RWPE2 (cell line): ENCODE results near the gene CABP2.
"Not testable (repeated sequence)": the region's sequence is repeated elsewhere in the genome, so short reads cannot be mapped to it uniquely, and the experiment has no call there.

Experiments used
- ATAC-seq: fragments of 200-7000 bp; cut with Tn5 transposase; 3 replicates; pipeline ENCODE4 v1.9.1; 2021; ENCODE audit warnings: low read depth
- DNase-seq: peaks from one replicate; pipeline ENCODE4 v3.0.0-alpha.2; 2020; ENCODE audit warnings: low spot score
- H3K27ac ChIP-seq: fragments of 450-650 bp; 2 replicates; pipeline ENCODE4 v1.5.1; 2017; ENCODE audit warnings: mild to moderate bottlenecking; ENCODE audit not compliant: poor library complexity, severe bottlenecking
- H3K27me3 ChIP-seq: fragments of 250-450 bp; sonication (Bioruptor Pico); 2 replicates; pipeline ENCODE4 v1.5.1; 2021; ENCODE audit warnings: mild to moderate bottlenecking, moderate library complexity; ENCODE audit not compliant: insufficient read depth, poor library complexity, severe bottlenecking
- H3K36me3 ChIP-seq: fragments of 250-450 bp; sonication (Bioruptor Pico); 2 replicates; pipeline ENCODE4 v1.5.1; 2020; ENCODE audit warnings: low read depth, mild to moderate bottlenecking, moderate library complexity
- H3K4me1 ChIP-seq: fragments of 250-450 bp; sonication (Bioruptor Pico); 2 replicates; pipeline ENCODE4 v1.5.1; 2021; ENCODE audit warnings: mild to moderate bottlenecking, moderate library complexity; ENCODE audit not compliant: insufficient read depth, poor library complexity, severe bottlenecking
- H3K4me3 ChIP-seq: fragments of 250-450 bp; sonication (Bioruptor Pico); 2 replicates; pipeline ENCODE4 v1.5.1; 2021; ENCODE audit warnings: mild to moderate bottlenecking, moderate library complexity; ENCODE audit not compliant: severe bottlenecking
- H3K9me3 ChIP-seq: fragments of 250-450 bp; sonication (Bioruptor Pico); 2 replicates; pipeline ENCODE4 v1.5.1; 2021; ENCODE audit warnings: mild to moderate bottlenecking, moderate library complexity; ENCODE audit not compliant: severe bottlenecking
- CTCF ChIP-seq: fragments of 450-650 bp; IDR thresholded peaks from one replicate; pipeline ENCODE4 v1.5.1; 2017; ENCODE audit warnings: mild to moderate bottlenecking, moderate library complexity; ENCODE audit not compliant: poor library complexity, severe bottlenecking

Gene CABP2

GRCh38 chr11:67482827-67483798 is 40.1 kb downstream of the CABP2 start, which contains the start of gene AIP:
AIP (plus strand) TSS chr11:67483026; CDS start chr11:67483159, 133 bp downstream.
- peak within 1 kb of the TSS; percentile 40 for H3K27ac ChIP-seq
- H3K27me3 ChIP-seq = no peaks in the 10 kb centered on the region
- ATAC-seq (peak; percentile 99), DNase-seq (peak; percentile 95)
- peak within 1 kb of the TSS; percentile 42 for H3K4me3 ChIP-seq
- peaks cover 9% of the 10 kb centered on the region for H3K36me3 ChIP-seq
- TF ChIP-seq CTCF = no peak
- H3K4me1 ChIP-seq = peaks cover 11% of the 10 kb centered on the region
- no peaks in the 10 kb centered on the region for H3K9me3 ChIP-seq

- Histone ChIP-seq H3K9me3 (no peaks in the 10 kb centered on the region), H3K36me3 (peaks cover 1% of the 10 kb centered on the region; the same call in 1 of the 2 replicates), H3K4me3 (peak overlapping the region; percentile 42), H3K4me1 (peaks cover 11% of the 10 kb centered on the region), H3K27ac (peak overlapping the region; percentile 40), H3K27me3 (no peaks in the 10 kb centered on the region)
- no peak for TF ChIP-seq CTCF
- DNase-seq (no peak), ATAC-seq (no peak)
Measured at GRCh38 chr11:67482275-67482826, 40.9 kb downstream of the CABP2 start.

- H3K27me3 ChIP-seq, H3K27ac ChIP-seq, DNase-seq, H3K9me3 ChIP-seq, ATAC-seq, H3K36me3 ChIP-seq, H3K4me3 ChIP-seq, H3K4me1 ChIP-seq: not testable (repeated sequence)
Measured at GRCh38 chr11:67477344-67478050, 45.7 kb downstream of the CABP2 start.

GRCh38 chr11:67476692-67477091 is 46.6 kb downstream of the CABP2 start:
- not testable (repeated sequence) for H3K36me3 ChIP-seq, H3K9me3 ChIP-seq, H3K4me3 ChIP-seq, DNase-seq, ATAC-seq, H3K27ac ChIP-seq, H3K27me3 ChIP-seq, H3K4me1 ChIP-seq

GRCh38 chr11:67472882-67473281 is 50.4 kb downstream of the CABP2 start:
- no peaks in the 10 kb centered on the region for H3K27me3 ChIP-seq
- no peaks in the 10 kb centered on the region for H3K4me1 ChIP-seq
- H3K27ac ChIP-seq = no peak overlapping the region
- no peak for TF ChIP-seq CTCF
- no peaks in the 10 kb centered on the region for H3K36me3 ChIP-seq
- H3K9me3 ChIP-seq = no peaks in the 10 kb centered on the region
- no peak overlapping the region for H3K4me3 ChIP-seq
- ATAC-seq = no peak
- no peak for DNase-seq
